IMR-90 (cell line): ENCODE measurements around the gene TACC2. TPM values are rescaled to one million over a fixed set of nuclear protein-coding genes. Genes with fewer than 3 reads are reported as not detected.

Experiments
- ATAC-seq: fragments of 200-7000 bp; cut with Tn5 transposase; 2 replicates; pipeline ENCODE4 v1.9.1; 2020; ENCODE audit warnings: low read depth, mild to moderate bottlenecking, moderate library complexity
- BruUV-seq: library from RNA; stranded (reverse); fragments of 400-500 nt; replicated peaks from 2 replicates; lab custom pipeline; 2021; lab: Mats Ljungman, UMichigan
- CTCF ChIA-PET: fragments of 300-600 bp; formaldehyde crosslinking; extraction: SDS; loops from one replicate; lab custom pipeline; 2021; ENCODE audit warnings: antibody characterized with exemption; lab: Yijun Ruan, JAX
- POLR2A ChIA-PET: fragments of 300-600 bp; sonication (Branson Sonifier 250); formaldehyde crosslinking; loops from one replicate; lab custom pipeline; 2022; ENCODE audit warnings: antibody characterized with exemption; ENCODE audit not compliant: unreplicated experiment; lab: Charles Lee
- DNase-seq: peaks from one replicate; pipeline ENCODE4 v3.0.0; 2013
- H2AFZ ChIP-seq: replicated peaks from 2 replicates; pipeline ENCODE3; 2013; ENCODE audit warnings: low read length, mild to moderate bottlenecking; ENCODE audit not compliant: poor library complexity
- H2AK5ac ChIP-seq: 2 replicates; pipeline ENCODE4 v1.6.1; 2013; ENCODE audit warnings: low read depth, low read length, inconsistent platforms
- H2AK9ac ChIP-seq: replicated peaks from 2 replicates; pipeline ENCODE3; 2013; ENCODE audit warnings: mild to moderate bottlenecking, low read depth, low read length, moderate library complexity; ENCODE audit not compliant: poor library complexity
- H2BK120ac ChIP-seq: 2 replicates; pipeline ENCODE4 v1.6.1; 2013; ENCODE audit warnings: low read depth, low read length, inconsistent platforms
- H2BK15ac ChIP-seq: 3 replicates; pipeline ENCODE4 v1.6.1; 2013; ENCODE audit warnings: low read depth, low read length, inconsistent platforms
- H2BK20ac ChIP-seq: 2 replicates; pipeline ENCODE4 v1.6.1; 2013; ENCODE audit warnings: low read depth, mild to moderate bottlenecking, inconsistent platforms, low read length, moderate library complexity
- H2BK5ac ChIP-seq: 2 replicates; pipeline ENCODE4 v1.6.1; 2013; ENCODE audit warnings: mild to moderate bottlenecking, low read depth, low read length, inconsistent platforms; ENCODE audit not compliant: poor library complexity, severe bottlenecking
- H3K14ac ChIP-seq: replicated peaks from 2 replicates; pipeline ENCODE4 v1.6.1; 2013; ENCODE audit warnings: low read depth, low read length, inconsistent platforms
- H3K18ac ChIP-seq: 2 replicates; pipeline ENCODE4 v1.6.1; 2013; ENCODE audit warnings: low read depth, low read length, control low read depth
- H3K23ac ChIP-seq: 2 replicates; pipeline ENCODE4 v1.6.1; 2013; ENCODE audit warnings: low read depth, low read length, inconsistent platforms
- H3K27ac ChIP-seq: 2 replicates; pipeline ENCODE4 v1.5.1; 2013; ENCODE audit warnings: mild to moderate bottlenecking, control low read depth, low read length; ENCODE audit not compliant: insufficient read depth
- H3K27me3 ChIP-seq: 2 replicates; pipeline ENCODE4 v1.6.1; 2013; ENCODE audit warnings: low read length; ENCODE audit not compliant: control insufficient read depth, insufficient read depth
- H3K36me3 ChIP-seq: 2 replicates; pipeline ENCODE4 v1.6.1; 2013; ENCODE audit warnings: low read length, mixed read lengths; ENCODE audit not compliant: control insufficient read depth, insufficient read depth
- H3K4ac ChIP-seq: 2 replicates; pipeline ENCODE4 v1.6.1; 2013; ENCODE audit warnings: low read depth, low read length, inconsistent platforms
- H3K4me1 ChIP-seq: 2 replicates; pipeline ENCODE4 v1.6.1; 2013; ENCODE audit warnings: low read length, mixed read lengths; ENCODE audit not compliant: control insufficient read depth, insufficient read depth
- H3K4me2 ChIP-seq: 2 replicates; pipeline ENCODE4 v1.6.1; 2013; ENCODE audit warnings: low read depth, mild to moderate bottlenecking, control low read depth, low read length, moderate library complexity
- H3K4me3 ChIP-seq: 2 replicates; pipeline ENCODE4 v1.5.1; 2013; ENCODE audit warnings: low read depth, mild to moderate bottlenecking, control low read depth, low read length, moderate library complexity; ENCODE audit not compliant: insufficient read depth
- H3K56ac ChIP-seq: 2 replicates; pipeline ENCODE4 v1.6.1; 2013; ENCODE audit warnings: low read length, inconsistent platforms; ENCODE audit not compliant: insufficient read depth; ENCODE audit errors: extremely low read depth
- H3K79me1 ChIP-seq, 2 experiments: 2 replicates each; pipeline ENCODE4 v1.6.1; 2013; ENCODE audit warnings: low read length in 2 of 2, inconsistent platforms in 1 of 2, low read depth in 1 of 2
- H3K9ac ChIP-seq: 2 replicates; pipeline ENCODE4 v1.6.1; 2013; ENCODE audit warnings: low read depth, low read length, control low read depth
- H3K9me1 ChIP-seq: 2 replicates; pipeline ENCODE4 v1.6.1; 2013; ENCODE audit warnings: low read length, inconsistent platforms; ENCODE audit not compliant: insufficient read depth
- H3K9me3 ChIP-seq: 2 replicates; pipeline ENCODE4 v1.6.1; 2013; ENCODE audit warnings: low read length; ENCODE audit not compliant: control insufficient read depth, insufficient read depth
- H4K20me1 ChIP-seq: 2 replicates; pipeline ENCODE4 v1.6.1; 2013; ENCODE audit warnings: low read length, inconsistent platforms; ENCODE audit not compliant: insufficient read depth
- H4K5ac ChIP-seq: 2 replicates; pipeline ENCODE4 v1.6.1; 2013; ENCODE audit warnings: mild to moderate bottlenecking, low read depth, low read length, control low read depth
- H4K8ac ChIP-seq, 2 experiments: 2 replicates each; pipeline ENCODE4 v1.6.1; 2013; ENCODE audit warnings: low read depth in 2 of 2, low read length in 2 of 2, control low read depth in 1 of 2, inconsistent platforms in 1 of 2
- H4K91ac ChIP-seq: 2 replicates; pipeline ENCODE4 v1.6.1; 2013; ENCODE audit warnings: low read depth, low read length, inconsistent platforms; ENCODE audit not compliant: insufficient read depth
- CEBPB ChIP-seq: IDR thresholded peaks from 2 replicates; pipeline ENCODE4 v1.6.1; 2012; ENCODE audit warnings: low read depth, low read length, improper control_type of control experiment
- POLR2A ChIP-seq: IDR thresholded peaks from 2 replicates; pipeline ENCODE4 v1.6.1; 2012; ENCODE audit warnings: mild to moderate bottlenecking, low read depth, low read length
- RCOR1 ChIP-seq: IDR thresholded peaks from 2 replicates; pipeline ENCODE4 v1.6.1; 2012; ENCODE audit warnings: mild to moderate bottlenecking, low read length, improper control_type of control experiment; ENCODE audit not compliant: insufficient replicate concordance
- WGBS, 2 experiments: methylation state at CpG; one replicate each; pipeline versions ENCODE4 v1.1.5 to v1.1.7; 2013; ENCODE audit warnings: missing lambda C conversion rate in 2 of 2; ENCODE audit not compliant: insufficient read length in 1 of 2; ENCODE audit errors: extremely low coverage in 2 of 2; 5-methylcytosine and 5-hydroxymethylcytosine counted together
- dilution Hi-C: fragments of 300-500 bp; cut with HindIII; formaldehyde crosslinking; loops from one replicate; pipeline ENCODE4 v1.14.3; 2018; ENCODE audit warnings: low sequenced_read_pairs; ENCODE audit not compliant: unreplicated experiment
- in situ Hi-C: fragments of 300-500 bp; cut with MboI; formaldehyde crosslinking; loops from 3 replicates; pipeline ENCODE4 v1.14.3; 2019; ENCODE audit warnings: low sequenced_read_pairs, inconsistent platforms, mixed read lengths
- intact Hi-C: fragments of 100-400 bp; cut with micrococcal nuclease; formaldehyde crosslinking; loops from 2 replicates; pipeline ENCODE4 v1.10.0; 2022
- polyA plus RNA-seq, 3 experiments: library from polyadenylated mRNA; depleted of rRNA; stranded (reverse); fragments of >200 nt; gene quantifications; 2 replicates each; pipeline ENCODE4 v1.2.3, GENCODE V29; 2012; ENCODE audit warnings: low replicate concordance in 1 of 3
- total RNA-seq: library from RNA; depleted of rRNA; stranded (reverse); fragments of >200 nt; gene quantifications from 2 replicates; pipeline ENCODE4 v1.2.3, GENCODE V29; 2012

TACC2 gene
- total and polyA plus RNA-seq, 2 of the 4 experiments (the other 2 are of a cell fraction): 2.9 to 15.4 TPM

GRCh38 chr10:122099562-122099961 is 110.6 kb downstream of the TACC2 start:
- no peak overlapping the region for H2AK9ac ChIP-seq
- no peak overlapping the region for H3K4ac ChIP-seq
- H2AFZ ChIP-seq: no peak overlapping the region
- no peak overlapping the region for H3K23ac ChIP-seq
- TF ChIP-seq CEBPB (no peak), RCOR1 (no peak), POLR2A (no peak)
- intact Hi-C loops: no loop called here
- H4K8ac ChIP-seq: no peak overlapping the region
- 0 out of 2 replicates have a peak, but pooled peaks cover 3% of the 10 kb centered on the region for H3K9me1 ChIP-seq
- no peak overlapping the region for H4K91ac ChIP-seq
- H4K5ac ChIP-seq: no peak overlapping the region
- no peak overlapping the region for H3K14ac ChIP-seq
- no peak overlapping the region for H2BK120ac ChIP-seq
- ChIA-PET CTCF (no interaction called here), POLR2A (no interaction called here)
- no peaks in the 10 kb centered on the region for H3K36me3 ChIP-seq
- WGBS, 2 experiments: no CpG with 5 or more reads among the region's 2 CpGs
- H3K56ac ChIP-seq: no peak overlapping the region
- no peaks in the 10 kb centered on the region for H4K20me1 ChIP-seq
- no TSS peak for BruUV-seq
- DNase-seq: no peak
- no peak overlapping the region for H3K9ac ChIP-seq
- no peak overlapping the region for H3K27ac ChIP-seq
- ATAC-seq: no peak
- no peak overlapping the region for H3K4me3 ChIP-seq
- no peak overlapping the region for H3K18ac ChIP-seq
- no peaks in the 10 kb centered on the region for H3K79me1 ChIP-seq
- no peak overlapping the region for H2BK15ac ChIP-seq
- peaks cover 3% of the 10 kb centered on the region; the same call in 1 of the 2 replicates for H3K4me1 ChIP-seq
- peaks cover 23% of the 10 kb centered on the region for H3K27me3 ChIP-seq
- no peak overlapping the region for H3K4me2 ChIP-seq
- in situ Hi-C loops: no loop called here
- no peak overlapping the region for H2BK5ac ChIP-seq
- no peak overlapping the region for H2AK5ac ChIP-seq
- H2BK20ac ChIP-seq: no peak overlapping the region
- dilution Hi-C loops: no loop called here
- no peaks in the 10 kb centered on the region for H3K9me3 ChIP-seq
